GM12801 (cell line): ENCODE measurements around the gene GABRG3.

Source experiments
- TF ChIP-seq, protein P1 (sequence below): IDR thresholded peaks from one replicate; pipeline ENCODE4 v1.5.1; 2011; ENCODE audit warnings: control low read depth; ENCODE audit not compliant: insufficient read length; ENCODE audit errors: extremely low read depth

Gene GABRG3

DNA sequence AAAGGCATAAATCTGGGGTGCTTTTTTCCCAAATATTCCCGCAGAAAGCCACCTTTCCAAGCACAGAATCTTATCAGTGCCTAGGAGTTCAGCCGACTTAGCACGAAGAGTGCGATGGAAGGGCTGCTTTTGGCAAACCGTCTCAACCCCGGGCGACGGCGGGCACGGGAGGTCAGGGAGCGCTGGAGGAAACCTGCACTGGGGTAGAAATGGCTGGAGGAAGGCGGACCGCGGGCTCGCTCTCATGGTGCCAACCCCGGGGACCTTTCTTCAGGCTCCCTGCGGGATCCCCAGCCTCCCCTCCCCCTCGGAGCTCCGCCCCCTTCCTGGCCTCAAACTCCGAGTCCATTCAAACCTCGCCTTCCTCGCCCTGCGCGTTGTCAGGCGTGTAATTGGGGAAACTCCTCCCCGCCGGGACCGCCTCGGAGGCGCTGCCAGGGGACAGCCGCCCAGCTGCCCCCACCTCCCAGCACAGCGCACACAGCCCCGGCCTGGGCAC, at the start of gene GABRG3:
Gene GABRG3, plus strand, starts transcription at position 470 of the 499 bp plus-strand sequence.
- TF ChIP-seq, protein P1, sequence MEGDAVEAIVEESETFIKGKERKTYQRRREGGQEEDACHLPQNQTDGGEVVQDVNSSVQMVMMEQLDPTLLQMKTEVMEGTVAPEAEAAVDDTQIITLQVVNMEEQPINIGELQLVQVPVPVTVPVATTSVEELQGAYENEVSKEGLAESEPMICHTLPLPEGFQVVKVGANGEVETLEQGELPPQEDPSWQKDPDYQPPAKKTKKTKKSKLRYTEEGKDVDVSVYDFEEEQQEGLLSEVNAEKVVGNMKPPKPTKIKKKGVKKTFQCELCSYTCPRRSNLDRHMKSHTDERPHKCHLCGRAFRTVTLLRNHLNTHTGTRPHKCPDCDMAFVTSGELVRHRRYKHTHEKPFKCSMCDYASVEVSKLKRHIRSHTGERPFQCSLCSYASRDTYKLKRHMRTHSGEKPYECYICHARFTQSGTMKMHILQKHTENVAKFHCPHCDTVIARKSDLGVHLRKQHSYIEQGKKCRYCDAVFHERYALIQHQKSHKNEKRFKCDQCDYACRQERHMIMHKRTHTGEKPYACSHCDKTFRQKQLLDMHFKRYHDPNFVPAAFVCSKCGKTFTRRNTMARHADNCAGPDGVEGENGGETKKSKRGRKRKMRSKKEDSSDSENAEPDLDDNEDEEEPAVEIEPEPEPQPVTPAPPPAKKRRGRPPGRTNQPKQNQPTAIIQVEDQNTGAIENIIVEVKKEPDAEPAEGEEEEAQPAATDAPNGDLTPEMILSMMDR: no peak

DNA sequence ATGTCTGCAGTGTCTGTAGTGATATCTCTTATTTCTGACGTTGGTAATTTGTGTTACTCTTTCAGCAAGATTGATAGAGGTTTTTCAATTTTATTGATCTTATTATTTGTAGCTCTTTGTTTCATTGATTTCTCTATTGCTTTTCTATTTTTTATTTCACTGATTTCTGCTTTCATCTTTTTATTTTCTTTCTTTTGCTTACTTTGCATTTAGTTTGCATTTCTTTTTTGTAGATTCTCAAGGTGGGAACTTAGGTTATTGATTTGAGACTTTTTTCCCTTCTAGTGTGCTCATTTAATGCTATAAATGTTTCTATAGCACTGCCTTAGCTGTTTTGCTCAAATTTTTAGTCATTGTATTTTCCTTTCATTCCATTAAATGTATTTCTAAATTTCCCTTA, 49.5 kb upstream of the GABRG3 start:
- TF ChIP-seq, protein P1: no peak

DNA sequence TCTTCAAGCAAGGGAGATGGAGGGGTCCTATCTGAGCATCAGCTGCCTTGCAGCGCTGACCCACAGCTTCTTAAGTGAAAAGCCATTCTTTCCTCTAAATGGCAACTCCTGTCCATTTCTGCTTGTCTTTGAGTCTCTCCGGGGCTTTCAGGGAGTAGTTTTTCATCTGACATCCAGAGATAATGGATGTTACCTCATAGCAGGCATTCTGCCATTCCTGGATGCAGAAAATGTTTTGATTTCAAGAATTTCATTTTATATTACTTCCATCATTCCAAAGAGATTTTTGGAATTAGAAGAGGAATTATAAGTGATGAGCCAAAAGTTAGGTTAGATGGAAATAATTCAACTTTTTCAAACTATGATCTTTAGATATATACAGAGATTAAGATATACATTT, 44.9 kb upstream of the GABRG3 start:
- TF ChIP-seq, protein P1: no peak

DNA sequence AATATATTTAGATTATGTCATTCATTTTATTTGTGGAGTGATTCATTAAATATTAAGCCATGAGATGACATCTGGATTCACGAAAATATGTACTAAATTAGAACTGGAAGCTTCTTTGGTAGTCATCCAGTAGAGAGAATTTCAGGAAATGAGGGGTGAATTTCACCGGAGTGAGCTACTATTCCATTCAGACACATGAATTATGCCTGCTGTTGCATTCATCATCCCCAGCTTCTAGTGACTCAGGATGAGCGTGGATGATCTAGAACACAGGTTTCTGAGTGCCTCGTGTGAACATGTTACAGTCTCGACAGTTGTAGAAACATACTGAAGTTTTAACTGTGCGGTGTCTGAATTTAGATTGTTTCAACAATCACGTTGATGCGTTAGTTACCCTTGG, 42.9 kb upstream of the GABRG3 start:
- TF ChIP-seq, protein P1: no peak

DNA sequence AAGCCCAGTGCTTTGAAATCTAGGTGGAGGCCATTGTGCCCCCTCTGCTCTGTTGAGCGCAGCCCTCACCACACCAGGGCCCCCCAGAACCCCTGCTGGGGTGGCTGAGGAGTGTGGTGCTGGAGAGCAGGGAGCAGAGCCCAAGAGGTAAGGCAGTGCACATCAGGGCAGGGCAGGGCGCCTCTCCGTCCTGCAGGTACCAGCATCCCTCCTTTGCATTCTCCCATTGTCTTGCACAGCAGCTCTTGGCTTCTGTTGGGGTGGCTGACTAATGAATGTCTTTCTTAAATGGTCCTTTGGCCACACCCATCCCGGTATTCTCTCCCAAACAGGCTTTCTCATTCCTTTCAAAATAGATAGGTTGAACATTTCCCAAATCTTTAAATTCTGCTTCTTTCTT, 41.4 kb upstream of the GABRG3 start:
- TF ChIP-seq, protein P1: no peak

DNA sequence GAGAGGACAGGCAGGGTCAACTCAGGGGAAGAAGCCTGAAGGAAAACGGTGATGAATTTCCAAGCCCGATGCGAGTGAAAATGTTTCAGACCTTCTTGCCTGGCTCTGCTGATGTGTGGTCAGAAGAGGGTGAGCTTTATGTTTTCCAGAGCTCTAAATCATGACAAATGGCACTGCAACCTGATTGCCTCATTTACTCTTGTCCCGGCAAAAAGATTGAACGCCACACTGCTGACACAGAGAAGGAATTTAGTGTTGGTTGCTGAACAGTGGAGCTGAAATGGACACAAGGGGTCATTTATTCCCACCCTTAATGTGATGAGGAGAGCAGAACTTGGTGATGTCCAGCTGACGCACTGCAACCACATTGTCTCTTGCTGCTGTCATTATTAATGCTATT, 36.1 kb upstream of the GABRG3 start:
- TF ChIP-seq, protein P1: no peak

DNA sequence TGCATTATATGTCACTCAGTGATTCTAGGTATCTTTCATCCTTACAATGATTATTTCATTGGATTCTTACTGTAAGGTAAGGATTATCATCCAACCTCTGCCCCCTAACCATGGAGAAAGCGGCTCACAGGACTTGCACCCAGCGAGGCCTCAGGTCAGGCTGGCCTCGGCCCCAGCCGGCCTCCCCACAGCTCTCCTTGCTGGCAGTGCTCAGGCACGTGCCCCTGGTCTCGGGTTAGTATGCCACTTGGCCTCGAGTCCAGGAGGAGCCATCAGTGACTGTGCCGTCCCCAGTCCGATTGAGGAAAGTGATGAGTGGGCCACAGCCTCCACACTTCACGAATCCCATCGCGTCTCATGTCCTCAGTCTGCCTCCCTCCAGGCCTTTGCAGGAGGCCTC, 35.7 kb upstream of the GABRG3 start:
- TF ChIP-seq, protein P1: no peak

DNA sequence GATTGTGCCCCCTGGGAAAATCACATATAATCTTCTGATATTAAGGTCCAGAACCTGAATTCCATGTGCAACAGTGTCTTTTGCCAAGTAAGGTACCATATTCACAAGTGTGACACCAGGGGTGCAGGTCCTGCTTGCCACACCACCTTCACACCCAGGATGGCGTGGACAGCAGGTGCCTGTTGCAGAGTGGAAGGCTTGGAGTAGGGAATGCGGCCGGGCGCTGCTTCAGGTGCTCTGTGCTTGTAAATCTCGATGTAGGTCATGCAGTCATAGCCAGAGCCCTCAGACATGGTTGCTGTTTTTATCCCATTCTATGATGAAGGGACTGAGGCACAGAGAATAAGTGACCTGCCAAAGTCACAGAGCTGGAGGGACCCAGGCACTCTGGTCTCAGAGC, 34.5 kb upstream of the GABRG3 start:
- TF ChIP-seq, protein P1: no peak
